ENCODE data around the gene STK40. TPM values are rescaled to one million over a fixed set of nuclear protein-coding genes. Genes with fewer than 3 reads are reported as not detected.

STK40 gene
- total RNA-seq, 1 experiment from 2014 or later: 49.6 TPM

- Histone ChIP-seq H3K4me1 (ENCODE audit: control insufficient read depth, insufficient read depth, low read length) (no peaks in the 10 kb centered on the region), H3K36me3 (ENCODE audit: control insufficient read depth, insufficient read depth, low read length) (no peaks in the 10 kb centered on the region), H3K4me3 (ENCODE audit: low read depth in 2 of 2, low read length in 2 of 2) (no peak overlapping the region), H3K27me3 (ENCODE audit: control insufficient read depth, insufficient read depth, low read length) (no peaks in the 10 kb centered on the region), H3K27ac (ENCODE audit: low read length) (no peak overlapping the region), H3K9me3 (ENCODE audit: control insufficient read depth, insufficient read depth, low read depth, low read length) (no peaks in the 10 kb centered on the region)
- no TSS peak for BruUV-seq (replicated peaks)
- POLR2A ChIA-PET: no interaction called here
- DNase-seq (ENCODE audit: low read depth, low spot score): no peak
- intact Hi-C loops (cut with micrococcal nuclease; ENCODE audit: unreplicated experiment): no loop called here
- CTCF ChIA-PET: no interaction called here
- in situ Hi-C loops (cut with HindIII; ENCODE audit: low pct_unique_long_range_greater_than_20kb, low sequenced_read_pairs): no loop called here
- no peak for ATAC-seq
- no peak for TF ChIP-seq REST (IDR thresholded peaks at IDR 0.05; ENCODE audit: insufficient read depth in 1 of 2, low read depth in 2 of 2, low read length in 1 of 2)
- TF ChIP-seq CTCF (IDR thresholded peaks at IDR 0.05): no peak
- no peak for TF ChIP-seq SIN3A (IDR thresholded peaks at IDR 0.05; ENCODE audit: borderline replicate concordance, insufficient read depth, low read depth, low read length)
These were observed 46.9 kb upstream of the STK40 start for GRCh38 chr1:36432616-36433015.

- H3K36me3 ChIP-seq (ENCODE audit: control insufficient read depth, insufficient read depth, low read length): no peaks in the 10 kb centered on the region
- no peak overlapping the region for H3K4me3 ChIP-seq (ENCODE audit: low read depth in 2 of 2, low read length in 2 of 2)
- no peaks in the 10 kb centered on the region for H3K27me3 ChIP-seq (ENCODE audit: control insufficient read depth, insufficient read depth, low read length)
- no TSS peak for BruUV-seq (replicated peaks)
- DNase-seq (ENCODE audit: low read depth, low spot score) (no peak), ATAC-seq (no peak)
- ChIA-PET POLR2A (no interaction called here), CTCF (no interaction called here)
- H3K27ac ChIP-seq (ENCODE audit: low read length): no peak overlapping the region
- no peaks in the 10 kb centered on the region for H3K4me1 ChIP-seq (ENCODE audit: control insufficient read depth, insufficient read depth, low read length)
- intact Hi-C loops (cut with micrococcal nuclease; ENCODE audit: unreplicated experiment): no loop called here
- TF ChIP-seq REST (IDR thresholded peaks at IDR 0.05; ENCODE audit: insufficient read depth in 1 of 2, low read depth in 2 of 2, low read length in 1 of 2): no peak
- TF ChIP-seq SIN3A (IDR thresholded peaks at IDR 0.05; ENCODE audit: borderline replicate concordance, insufficient read depth, low read depth, low read length): no peak
- no peak for TF ChIP-seq POLR2AphosphoS5 (IDR thresholded peaks at IDR 0.05; ENCODE audit: low read depth, low read length)
- TF ChIP-seq TCF7L2 (IDR thresholded peaks at IDR 0.05; ENCODE audit: low read depth, low read length): no peak
- TF ChIP-seq CTCF (IDR thresholded peaks at IDR 0.05): no peak
- H3K9me3 ChIP-seq (ENCODE audit: control insufficient read depth, insufficient read depth, low read depth, low read length): no peaks in the 10 kb centered on the region
- in situ Hi-C loops (cut with HindIII; ENCODE audit: low pct_unique_long_range_greater_than_20kb, low sequenced_read_pairs): no loop called here
These were observed 40.1 kb upstream of the STK40 start for GRCh38 chr1:36425791-36426190.

Data from Panc1 (cell line).